ENCODE data around the gene CUX1.

GRCh38 chr7:101869026-101869900 is 51.8 kb downstream of the CUX1 start:
- TF ChIP-seq ZNF629 (tag by site-specific recombination; IDR thresholded peaks at IDR 0.05) (no peak), CTCF (tag by site-specific recombination; IDR thresholded peaks at IDR 0.05) (no peak), YY1 (tag by site-specific recombination; IDR thresholded peaks at IDR 0.05) (no peak), ZNF394 (tag by site-specific recombination; IDR thresholded peaks at IDR 0.05; ENCODE audit: borderline replicate concordance) (no peak), ZNF423 (tag by site-specific recombination; IDR thresholded peaks at IDR 0.05) (no peak), ZNF449 (tag by site-specific recombination; IDR thresholded peaks at IDR 0.05) (no peak), ZNF23 (tag by site-specific recombination; IDR thresholded peaks at IDR 0.05; ENCODE audit: borderline replicate concordance) (no peak), ZNF138 (tag by site-specific recombination; IDR thresholded peaks at IDR 0.05; ENCODE audit: borderline replicate concordance) (no peak), ZNF645 (tag by site-specific recombination; IDR thresholded peaks at IDR 0.05) (no peak), ZNF132 (tag by site-specific recombination; IDR thresholded peaks at IDR 0.05; ENCODE audit: borderline replicate concordance) (no peak), ZBTB49 (tag by site-specific recombination; IDR thresholded peaks at IDR 0.05; ENCODE audit: low read depth) (no peak), SCRT2 (tag by site-specific recombination; IDR thresholded peaks at IDR 0.05) (no peak), ZNF18 (tag by site-specific recombination; IDR thresholded peaks at IDR 0.05) (no peak)
